HEK293 (cell line): ENCODE measurements around the gene CDC42EP3.

Source experiments
- CTCF ChIA-PET: fragments of 350-600 bp; formaldehyde crosslinking; extraction: SDS; loops from one replicate; lab custom pipeline; 2021; ENCODE audit warnings: antibody characterized with exemption; lab: Yijun Ruan, JAX
- POLR2A ChIA-PET: fragments of 300-600 bp; formaldehyde crosslinking; extraction: SDS; loops from one replicate; lab custom pipeline; 2020; ENCODE audit warnings: antibody characterized with exemption, inconsistent platforms; lab: Yijun Ruan, JAX
- H3K27ac ChIP-seq: fragments of 200-500 bp; sonication (Bioruptor generic); 2 replicates; pipeline ENCODE4 v1.5.1; 2014; ENCODE audit warnings: low read depth, low read length, control low read depth, inconsistent platforms; ENCODE audit errors: extremely low read depth
- H3K36me3 ChIP-seq, 2 experiments: fragments of 200-500 bp in 1 of 2; sonication (Bioruptor generic) in 1 of 2; 1 replicate in 1 of 2; 2 replicates in 1 of 2; pipeline ENCODE4 v1.5.1; 2014 to 2017; ENCODE audit warnings: inconsistent platforms in 2 of 2, low read length in 2 of 2; ENCODE audit not compliant: control insufficient read depth in 2 of 2, insufficient read depth in 1 of 2
- H3K4me1 ChIP-seq: fragments of 200-500 bp; sonication (Bioruptor generic); 2 replicates; pipeline ENCODE4 v1.5.1; 2014; ENCODE audit warnings: mild to moderate bottlenecking, low read length, inconsistent platforms; ENCODE audit not compliant: control insufficient read depth, insufficient read depth
- H3K4me3 ChIP-seq: 2 replicates; pipeline ENCODE4 v1.5.1; 2011; ENCODE audit warnings: low read depth, mild to moderate bottlenecking, control low read depth, low read length, moderate library complexity
- H3K9me3 ChIP-seq: fragments of 200-500 bp; sonication (Bioruptor generic); 2 replicates; pipeline ENCODE4 v1.5.1; 2014; ENCODE audit warnings: low read depth, low read length, inconsistent platforms; ENCODE audit not compliant: control insufficient read depth, insufficient read depth
- BCL11A ChIP-seq: fragments of 450-650 bp; formaldehyde crosslinking; IDR thresholded peaks from 2 replicates; pipeline ENCODE4 v1.5.1; 2016; ENCODE audit warnings: low read depth, missing biosample characterization, missing genetic modification characterization
- GLIS1 ChIP-seq: fragments of 450-650 bp; formaldehyde crosslinking; IDR thresholded peaks from 2 replicates; pipeline ENCODE4 v1.5.1; 2016; ENCODE audit warnings: missing biosample characterization, missing genetic modification characterization
- HIC1 ChIP-seq: fragments of 450-650 bp; formaldehyde crosslinking; IDR thresholded peaks from 2 replicates; pipeline ENCODE4 v1.5.1; 2016; ENCODE audit warnings: missing biosample characterization, missing genetic modification characterization
- KLF9 ChIP-seq: fragments of 450-650 bp; formaldehyde crosslinking; IDR thresholded peaks from 2 replicates; pipeline ENCODE4 v1.5.1; 2016; ENCODE audit warnings: missing biosample characterization, missing genetic modification characterization, low read depth
- PBX3 ChIP-seq: sonication (generic); formaldehyde crosslinking; IDR thresholded peaks from 2 replicates; pipeline ENCODE4 v1.8.1; 2022; ENCODE audit warnings: mild to moderate bottlenecking, moderate library complexity, missing genetic modification reagents
- PRDM10 ChIP-seq: fragments of 450-650 bp; formaldehyde crosslinking; IDR thresholded peaks from 2 replicates; pipeline ENCODE4 v1.5.1; 2016; ENCODE audit warnings: missing biosample characterization, missing genetic modification characterization
- PRDM6 ChIP-seq: fragments of 450-650 bp; formaldehyde crosslinking; IDR thresholded peaks from 2 replicates; pipeline ENCODE4 v1.5.1; 2017; ENCODE audit warnings: missing biosample characterization, missing genetic modification characterization
- SP3 ChIP-seq: fragments of 450-650 bp; formaldehyde crosslinking; IDR thresholded peaks from 2 replicates; pipeline ENCODE4 v1.5.1; 2016; ENCODE audit warnings: missing biosample characterization, missing genetic modification characterization
- ZBTB26 ChIP-seq: fragments of 450-650 bp; formaldehyde crosslinking; optimal IDR thresholded peaks from 2 replicates; pipeline ENCODE3; 2016; ENCODE audit warnings: missing biosample characterization, mild to moderate bottlenecking, missing genetic modification characterization
- ZBTB8A ChIP-seq: fragments of 450-650 bp; formaldehyde crosslinking; IDR thresholded peaks from 2 replicates; pipeline ENCODE4 v1.5.1; 2016; ENCODE audit warnings: missing biosample characterization, missing genetic modification characterization
- ZFP37 ChIP-seq: fragments of 450-650 bp; formaldehyde crosslinking; IDR thresholded peaks from 2 replicates; pipeline ENCODE4 v1.5.1; 2016; ENCODE audit warnings: missing biosample characterization, missing genetic modification characterization
- ZNF138 ChIP-seq: fragments of 450-650 bp; formaldehyde crosslinking; IDR thresholded peaks from 2 replicates; pipeline ENCODE4 v1.5.1; 2016; ENCODE audit warnings: missing biosample characterization, missing genetic modification characterization, borderline replicate concordance
- ZNF19 ChIP-seq: fragments of 450-650 bp; formaldehyde crosslinking; IDR thresholded peaks from 2 replicates; pipeline ENCODE4; 2016; ENCODE audit warnings: missing biosample characterization, missing genetic modification characterization, low read depth
- ZNF239 ChIP-seq: fragments of 450-650 bp; formaldehyde crosslinking; IDR thresholded peaks from 2 replicates; pipeline ENCODE4 v1.5.1; 2016; ENCODE audit warnings: missing biosample characterization, missing genetic modification characterization
- ZNF335 ChIP-seq: fragments of 450-650 bp; formaldehyde crosslinking; conservative IDR thresholded peaks from 2 replicates; pipeline ENCODE4 v1.5.1; 2016; ENCODE audit warnings: missing biosample characterization, missing genetic modification characterization
- ZNF366 ChIP-seq: fragments of 450-650 bp; formaldehyde crosslinking; conservative IDR thresholded peaks from 2 replicates; pipeline ENCODE4 v1.5.1; 2016; ENCODE audit warnings: missing biosample characterization, missing genetic modification characterization
- ZNF544 ChIP-seq: fragments of 450-650 bp; formaldehyde crosslinking; IDR thresholded peaks from 2 replicates; pipeline ENCODE4 v1.5.0; 2017; ENCODE audit warnings: missing biosample characterization, missing genetic modification characterization
- ZXDB ChIP-seq: fragments of 450-650 bp; formaldehyde crosslinking; IDR thresholded peaks from 2 replicates; pipeline ENCODE4 v1.5.1; 2016; ENCODE audit warnings: missing biosample characterization, missing genetic modification characterization

Gene CDC42EP3

GRCh38 chr2:37674946-37675345 is 3.5 kb upstream of the CDC42EP3 start (continued):
- no peak for TF ChIP-seq PRDM6

- Histone ChIP-seq H3K4me3 (peak overlapping the region; percentile 93), H3K4me1 (0 out of 2 replicates have a peak, but pooled peaks cover 2% of the 10 kb centered on the region), H3K9me3 (no peaks in the 10 kb centered on the region), H3K27ac (peak overlapping the region; percentile 87; the same call in 1 of the 2 replicates)
- POLR2A ChIA-PET: interaction anchor here (0.8 to 1.6 kb wide), 6 partner anchors 96 to 258 kb away, joined by 3 to 10 read pairs (median 4); no protein-coding TSS in a partner anchor
- CTCF ChIA-PET: interaction anchor here (0.8 to 1.2 kb wide), 2 partner anchors 204 to 258 kb away, joined by 3 to 4 read pairs; no protein-coding TSS in a partner anchor
- TF ChIP-seq ZNF138 (tag by site-specific recombination): no peak
- no peak for TF ChIP-seq ZFP37 (tag by site-specific recombination)
- TF ChIP-seq ZNF335 (tag by site-specific recombination): peak; percentile 67; the same call in 1 of the 2 replicates
- TF ChIP-seq BCL11A: 0 out of 2 replicates have a peak, but pooled peaks have one; percentile 46
- TF ChIP-seq, all 188 proteins: peak for 2
- H3K36me3 ChIP-seq: peaks cover 0 to 2% of the 10 kb centered on the region in 2 experiments; a peak in 1 of 3 replicates
Observed at GRCh38 chr2:37672870-37673184, 1.4 kb upstream of the CDC42EP3 start.

GRCh38 chr2:37672104-37672869 is 845 bp upstream of the CDC42EP3 start:
- H3K9me3 ChIP-seq: no peaks in the 10 kb centered on the region
- 0 out of 2 replicates have a peak, but pooled peaks cover 2% of the 10 kb centered on the region for H3K4me1 ChIP-seq
- POLR2A ChIA-PET: interaction anchor here (0.8 to 1.6 kb wide), 9 partner anchors 16 to 257 kb away, joined by 3 to 10 read pairs (median 4); no protein-coding TSS in a partner anchor
- H3K36me3 ChIP-seq: peaks cover 0 to 4% of the 10 kb centered on the region in 2 experiments; a peak in 1 of 3 replicates
- peak overlapping the region; percentile 87 for H3K27ac ChIP-seq
- H3K4me3 ChIP-seq: peak overlapping the region; percentile 93
- CTCF ChIA-PET: interaction anchor here (0.5 to 1.2 kb wide), 8 partner anchors 21 to 387 kb away, joined by 3 to 4 read pairs (median 3); no protein-coding TSS in a partner anchor
- peak; percentile 66 for TF ChIP-seq ZBTB8A (tag by site-specific recombination)
- no peak for TF ChIP-seq ZNF19 (tag by site-specific recombination)
- 0 out of 2 replicates have a peak, but pooled peaks have one; percentile 26 for TF ChIP-seq HIC1
- 0 out of 2 replicates have a peak, but pooled peaks have one; percentile 63 for TF ChIP-seq PBX3 (CRISPR knock-in tag)
- peak; percentile 59 for TF ChIP-seq SP3 (tag by site-specific recombination)
- no peak for TF ChIP-seq ZNF239 (tag by site-specific recombination)
- TF ChIP-seq ZNF366 (tag by site-specific recombination): no peak
- TF ChIP-seq GLIS1 (tag by site-specific recombination): peak; percentile 65
- 0 out of 2 replicates have a peak, but pooled peaks have one; percentile 31 for TF ChIP-seq ZXDB (tag by site-specific recombination)
- TF ChIP-seq ZBTB26 (tag by site-specific recombination): peak; percentile 44
- peak; percentile 63 for TF ChIP-seq KLF9 (tag by site-specific recombination)
- no peak for TF ChIP-seq ZNF544
- TF ChIP-seq PRDM10 (tag by site-specific recombination): peak; percentile 12
